GM19193 (cell line): ENCODE results near the gene C12orf76.
A peak's percentile ranks its signal among the peaks of the same experiment; 100 is the strongest.

ENCODE experiments used
- POLR2A ChIP-seq: IDR thresholded peaks from 4 replicates; pipeline ENCODE4 v1.6.1; 2011; ENCODE audit not compliant: insufficient read depth, insufficient read length; ENCODE audit errors: extremely low read depth

Gene C12orf76

GRCh38 chr12:110035534-110036104, 12.7 kb downstream of the C12orf76 start:
- no peak for TF ChIP-seq POLR2A

- TF ChIP-seq POLR2A = no peak
Observed at GRCh38 chr12:110033888-110034287, 14.4 kb downstream of the C12orf76 start.

- TF ChIP-seq POLR2A = no peak
Observed at GRCh38 chr12:110029290-110029815, 19.0 kb downstream of the C12orf76 start.

GRCh38 chr12:110028323-110028722, 20.0 kb downstream of the C12orf76 start:
- no peak for TF ChIP-seq POLR2A

GRCh38 chr12:110024051-110024450, 24.3 kb downstream of the C12orf76 start:
- TF ChIP-seq POLR2A = no peak

DNA sequence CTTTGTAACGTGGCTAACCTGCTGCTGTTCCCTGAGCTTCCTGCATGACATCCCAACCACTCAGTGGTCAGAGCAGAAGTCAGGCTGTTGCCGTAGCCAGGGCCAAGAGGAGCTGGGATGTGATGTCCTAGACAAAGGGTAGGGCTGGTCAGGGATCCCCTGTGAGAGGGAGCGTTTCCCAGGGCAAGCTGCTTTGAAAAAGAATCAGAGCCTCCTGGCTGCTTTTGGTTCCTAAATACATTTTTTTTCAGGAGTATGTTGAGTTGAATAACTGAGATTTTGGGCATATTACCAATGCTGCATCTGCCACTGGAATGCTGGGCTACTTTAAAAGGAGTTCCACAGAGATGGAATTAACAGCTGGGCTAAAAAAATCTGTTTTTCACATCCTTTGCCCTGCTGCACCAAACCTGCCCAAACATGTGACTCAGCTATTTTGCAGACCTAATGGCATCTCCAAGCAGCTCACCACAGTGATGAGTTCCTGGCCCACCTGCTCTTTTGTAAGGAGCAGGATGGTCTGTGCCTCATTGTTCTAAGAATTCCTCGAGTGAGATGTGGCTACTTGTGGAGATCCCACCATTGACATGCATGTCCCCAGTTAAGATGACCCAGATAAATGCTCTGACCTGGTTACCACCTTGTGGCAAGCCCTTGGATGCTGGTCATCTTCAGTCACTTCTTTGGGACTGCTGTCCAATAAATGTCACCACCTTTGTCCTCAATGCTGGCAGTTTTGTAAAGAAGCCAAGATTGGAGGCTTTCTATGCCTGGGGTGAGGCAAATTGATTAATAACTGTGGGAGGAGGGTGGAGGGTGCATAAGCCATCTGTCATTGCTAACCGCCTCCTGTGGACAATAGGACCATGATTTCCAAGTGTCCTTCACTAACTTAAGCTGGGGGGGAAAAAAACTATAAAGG, 25.0 kb downstream of the C12orf76 start:
- no peak for TF ChIP-seq POLR2A

DNA sequence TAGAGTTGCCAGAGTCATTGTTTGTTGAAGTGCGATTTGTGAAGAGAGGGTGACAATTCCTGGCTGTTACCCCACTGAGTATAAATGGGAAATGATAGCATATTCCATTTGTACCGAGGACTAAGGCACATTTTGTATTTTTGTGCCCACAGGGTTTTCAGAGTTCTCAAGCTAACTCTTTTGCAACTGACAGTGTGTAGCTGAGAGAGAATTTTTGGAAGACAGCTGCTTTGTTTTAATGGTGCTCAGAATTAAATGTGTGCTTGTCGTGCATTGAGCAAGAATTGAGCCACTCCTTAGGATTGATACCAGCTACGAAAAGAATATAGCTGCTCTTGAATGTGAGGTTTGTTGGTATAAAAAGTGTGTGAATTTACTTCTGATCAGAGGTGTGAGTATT, 27.4 kb downstream of the C12orf76 start:
- no peak for TF ChIP-seq POLR2A

GRCh38 chr12:110015132-110015531, 33.2 kb downstream of the C12orf76 start:
- no peak for TF ChIP-seq POLR2A

GRCh38 chr12:110012659-110013058, 35.7 kb downstream of the C12orf76 start:
- no peak for TF ChIP-seq POLR2A

GRCh38 chr12:110012137-110012536, 36.2 kb downstream of the C12orf76 start:
- TF ChIP-seq POLR2A = no peak

DNA sequence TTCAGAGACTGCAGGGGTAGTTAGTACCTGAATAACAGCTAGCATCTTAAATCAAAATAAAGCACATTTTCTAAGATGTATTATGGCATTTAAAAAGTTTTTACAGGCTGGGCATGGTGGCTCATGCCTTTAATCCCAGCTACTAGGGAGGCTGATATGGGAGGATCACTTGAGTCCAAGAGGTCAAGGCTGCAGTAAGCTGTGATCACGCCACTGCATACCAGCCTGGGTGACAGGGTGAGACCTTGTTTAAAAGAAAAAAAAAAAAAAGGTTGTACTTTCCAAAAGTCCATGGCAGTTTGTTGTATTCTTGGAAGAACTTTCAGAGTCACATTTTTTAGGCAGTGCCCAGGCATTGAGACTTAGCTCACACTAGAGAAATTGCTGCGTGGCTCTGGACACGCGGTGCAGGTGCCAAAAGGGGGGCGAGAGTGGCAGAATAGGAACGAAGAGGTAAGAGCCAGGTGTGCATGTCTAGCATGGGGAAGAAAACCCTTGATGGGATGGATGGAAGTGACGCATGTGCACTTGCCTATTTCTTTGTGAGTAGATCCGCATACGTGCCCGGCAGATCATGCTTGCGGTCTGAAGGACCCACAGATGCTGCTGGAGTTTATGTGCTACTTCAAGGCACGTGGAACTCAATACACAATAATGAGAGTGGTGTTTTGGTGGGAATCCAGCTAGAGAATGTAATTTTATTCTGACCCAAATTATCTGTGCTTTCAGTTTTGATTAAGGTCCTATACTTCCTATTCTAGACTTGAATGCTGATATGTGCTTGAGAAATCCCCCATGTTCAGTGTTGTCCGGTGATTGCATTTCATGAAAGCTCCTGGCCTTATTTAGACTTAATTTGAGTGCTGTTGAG, 37.2 kb downstream of the C12orf76 start:
- peak; percentile 56 for TF ChIP-seq POLR2A

- no peak for TF ChIP-seq POLR2A
Observed at GRCh38 chr12:110007881-110008280, 40.4 kb downstream of the C12orf76 start.

DNA sequence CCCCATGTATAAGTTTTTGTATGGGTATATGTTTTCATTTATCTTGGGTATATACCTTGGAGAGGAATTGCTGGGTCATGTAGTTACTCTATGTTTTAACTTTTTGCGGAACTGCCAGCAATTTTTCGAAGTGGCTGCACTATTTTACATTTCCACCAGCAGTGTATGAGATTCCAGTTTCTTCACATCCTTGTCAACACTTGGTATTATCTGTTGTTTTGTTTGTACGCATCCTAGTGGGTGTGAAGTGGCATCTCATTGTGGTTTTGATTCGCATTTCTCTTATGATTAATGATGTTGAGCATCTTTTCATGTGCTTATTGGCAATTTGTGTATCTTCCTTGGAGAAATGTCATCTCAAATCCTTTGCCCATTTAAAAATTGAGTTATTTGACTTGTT, 42.2 kb downstream of the C12orf76 start:
- TF ChIP-seq POLR2A = no peak

- no peak for TF ChIP-seq POLR2A
Observed at GRCh38 chr12:110005319-110005973, 42.9 kb downstream of the C12orf76 start.
